22Rv1 (cell line): ENCODE data around the gene GPC5.
"Not testable (repeated sequence)": the region's sequence is repeated elsewhere in the genome, so short reads cannot be mapped to it uniquely, and the experiment has no call there.

Experiments used
- H3K27ac ChIP-seq: fragments of 450-650 bp; 2 replicates; pipeline ENCODE4 v1.5.1; 2017
- ZFX ChIP-seq: fragments of 450-650 bp; IDR thresholded peaks from 2 replicates; pipeline ENCODE4 v1.6.1; 2017; ENCODE audit warnings: antibody characterized with exemption, borderline replicate concordance
- TF ChIP-seq, protein P1 (sequence below): fragments of 450-650 bp; IDR thresholded peaks from 2 replicates; pipeline ENCODE4 v1.5.1; 2017; ENCODE audit warnings: mild to moderate bottlenecking

GPC5 gene

DNA sequence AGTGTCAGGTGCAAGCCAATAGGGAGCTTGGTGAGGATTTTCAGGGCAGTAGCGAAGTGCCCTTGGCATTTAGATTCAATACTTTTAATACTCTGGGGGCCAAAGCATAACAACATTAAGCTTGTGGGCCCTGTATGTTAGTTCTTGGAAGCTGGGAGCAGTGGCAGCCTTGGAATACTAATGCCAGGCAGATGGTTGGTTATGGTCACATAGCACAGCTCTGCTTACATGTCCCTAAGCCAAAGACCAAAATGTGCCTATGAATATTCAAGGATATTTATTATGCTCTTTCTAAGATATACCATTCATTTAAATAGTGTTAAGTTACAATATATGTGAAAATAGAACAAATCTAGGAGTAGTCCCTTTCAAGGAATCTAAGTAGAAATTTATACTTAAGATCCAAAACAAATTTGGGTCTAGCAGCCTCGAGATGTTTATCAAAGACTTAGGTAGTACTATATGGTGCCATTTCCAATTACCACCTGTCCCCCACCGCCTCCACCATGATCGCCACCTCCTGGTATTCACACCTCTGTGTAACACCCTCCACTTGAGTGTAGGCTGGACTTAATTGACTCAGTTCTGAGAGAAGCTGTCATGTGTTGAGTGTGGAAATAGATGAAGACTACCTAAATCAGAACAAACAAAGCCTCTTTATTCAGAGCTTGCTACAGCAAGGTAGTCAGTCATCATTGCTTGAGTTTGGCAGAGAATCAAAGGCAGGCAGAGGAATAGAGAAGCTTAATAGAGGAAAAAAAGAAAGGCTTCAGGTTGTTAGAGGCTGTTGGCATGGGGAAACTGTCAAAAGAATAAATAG lies 261.0 kb downstream of the GPC5 start:
- no peak overlapping the region for H3K27ac ChIP-seq
- TF ChIP-seq, protein P1, sequence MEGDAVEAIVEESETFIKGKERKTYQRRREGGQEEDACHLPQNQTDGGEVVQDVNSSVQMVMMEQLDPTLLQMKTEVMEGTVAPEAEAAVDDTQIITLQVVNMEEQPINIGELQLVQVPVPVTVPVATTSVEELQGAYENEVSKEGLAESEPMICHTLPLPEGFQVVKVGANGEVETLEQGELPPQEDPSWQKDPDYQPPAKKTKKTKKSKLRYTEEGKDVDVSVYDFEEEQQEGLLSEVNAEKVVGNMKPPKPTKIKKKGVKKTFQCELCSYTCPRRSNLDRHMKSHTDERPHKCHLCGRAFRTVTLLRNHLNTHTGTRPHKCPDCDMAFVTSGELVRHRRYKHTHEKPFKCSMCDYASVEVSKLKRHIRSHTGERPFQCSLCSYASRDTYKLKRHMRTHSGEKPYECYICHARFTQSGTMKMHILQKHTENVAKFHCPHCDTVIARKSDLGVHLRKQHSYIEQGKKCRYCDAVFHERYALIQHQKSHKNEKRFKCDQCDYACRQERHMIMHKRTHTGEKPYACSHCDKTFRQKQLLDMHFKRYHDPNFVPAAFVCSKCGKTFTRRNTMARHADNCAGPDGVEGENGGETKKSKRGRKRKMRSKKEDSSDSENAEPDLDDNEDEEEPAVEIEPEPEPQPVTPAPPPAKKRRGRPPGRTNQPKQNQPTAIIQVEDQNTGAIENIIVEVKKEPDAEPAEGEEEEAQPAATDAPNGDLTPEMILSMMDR: no peak
- TF ChIP-seq ZFX: no peak

DNA sequence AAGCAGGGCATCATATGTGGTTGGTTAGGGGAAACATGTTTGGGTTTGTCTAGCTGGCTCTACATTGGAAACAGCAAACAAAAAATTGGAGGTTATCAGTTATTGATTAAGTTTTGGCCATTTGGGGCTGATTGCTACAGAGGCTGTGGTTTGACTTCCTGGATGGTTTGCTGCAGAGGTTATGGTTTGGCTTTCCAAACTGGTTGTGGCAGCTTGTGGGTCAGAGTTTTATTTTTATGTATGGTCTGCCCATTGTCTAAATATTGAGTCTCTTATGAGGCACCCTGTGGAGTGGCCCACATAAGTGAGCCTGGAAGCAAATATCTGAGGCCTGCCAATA lies 261.6 kb downstream of the GPC5 start:
- no peak overlapping the region for H3K27ac ChIP-seq
- TF ChIP-seq ZFX: no peak
- TF ChIP-seq, protein P1: no peak

DNA sequence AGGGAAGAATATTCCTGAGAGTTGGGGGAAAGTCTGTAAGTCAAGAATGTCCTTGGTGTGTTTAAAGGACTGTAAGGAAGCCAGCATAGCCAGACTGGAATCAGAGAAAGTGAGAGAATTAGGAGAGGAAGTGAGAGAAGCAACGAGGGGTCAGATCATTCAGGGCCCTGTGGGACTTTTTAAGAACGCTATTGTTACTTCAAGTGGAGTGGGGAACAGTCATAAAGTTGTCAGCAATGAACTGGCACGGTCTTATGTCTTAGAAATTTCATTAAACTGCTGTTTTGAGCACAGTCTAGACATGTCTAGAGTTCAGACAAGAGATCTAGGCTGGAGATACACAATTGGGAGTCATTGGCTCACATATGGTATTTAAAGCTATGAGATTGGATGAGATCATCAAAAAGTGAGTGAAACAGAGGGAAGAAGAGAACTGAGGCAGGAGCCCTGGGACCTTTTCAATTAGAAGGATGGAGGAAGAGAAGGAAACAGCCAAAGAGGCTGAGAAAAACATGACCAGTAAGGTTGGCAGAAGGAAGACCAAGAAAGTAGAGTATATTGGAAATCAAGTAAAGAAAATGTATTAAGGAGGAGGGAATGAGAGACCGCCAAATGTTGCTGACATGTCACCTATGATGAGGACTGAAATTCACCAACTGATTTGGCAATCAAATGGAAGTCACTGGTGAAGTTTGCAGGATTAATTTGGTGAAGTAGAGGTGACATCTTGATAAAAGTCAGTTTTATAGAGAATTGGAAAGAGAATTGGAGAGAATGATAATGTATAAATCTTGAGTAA lies 263.5 kb downstream of the GPC5 start:
- H3K27ac ChIP-seq: no peak overlapping the region
- TF ChIP-seq ZFX: no peak
- TF ChIP-seq, protein P1: no peak

DNA sequence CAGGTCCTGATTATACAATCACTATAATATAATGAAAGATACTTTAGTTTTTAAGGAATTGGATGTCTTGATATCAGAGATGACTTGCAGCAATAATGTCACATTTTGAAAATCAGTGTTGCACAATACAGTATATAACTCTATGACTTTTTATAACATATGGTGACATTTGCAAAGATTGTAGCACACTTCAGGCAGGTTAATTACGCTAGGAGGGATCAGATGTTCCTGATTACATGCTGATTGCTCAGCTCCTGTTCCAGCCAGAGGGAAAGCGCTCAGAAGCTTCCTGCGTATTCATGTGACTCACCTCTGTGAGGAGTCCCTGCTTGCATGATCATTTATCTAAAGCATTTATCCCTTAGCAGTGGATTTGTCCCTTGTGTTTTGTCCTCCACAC lies 265.6 kb downstream of the GPC5 start:
- no peak overlapping the region for H3K27ac ChIP-seq
- no peak for TF ChIP-seq ZFX
- TF ChIP-seq, protein P1: no peak

DNA sequence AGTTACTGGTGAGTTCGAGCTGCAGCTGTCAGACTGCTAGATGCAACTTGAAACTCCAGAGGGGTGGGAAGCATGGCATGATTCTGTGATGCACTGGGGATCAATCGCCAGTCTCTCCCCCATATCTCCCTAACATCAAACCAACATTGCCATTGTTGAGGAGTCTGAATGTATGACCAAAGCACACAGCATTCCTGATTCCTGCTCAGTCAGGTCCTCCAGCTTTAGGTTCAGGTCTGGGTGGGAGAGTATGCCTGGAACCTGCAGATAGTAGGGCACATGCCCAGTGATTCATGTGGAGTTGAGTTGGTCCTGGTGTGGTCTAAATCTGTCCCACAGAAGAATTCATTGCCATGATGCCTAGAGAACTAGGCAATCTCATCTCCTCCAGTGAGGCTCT lies 269.1 kb downstream of the GPC5 start:
- TF ChIP-seq, protein P1: no peak
- TF ChIP-seq ZFX: no peak
- no peak overlapping the region for H3K27ac ChIP-seq

DNA sequence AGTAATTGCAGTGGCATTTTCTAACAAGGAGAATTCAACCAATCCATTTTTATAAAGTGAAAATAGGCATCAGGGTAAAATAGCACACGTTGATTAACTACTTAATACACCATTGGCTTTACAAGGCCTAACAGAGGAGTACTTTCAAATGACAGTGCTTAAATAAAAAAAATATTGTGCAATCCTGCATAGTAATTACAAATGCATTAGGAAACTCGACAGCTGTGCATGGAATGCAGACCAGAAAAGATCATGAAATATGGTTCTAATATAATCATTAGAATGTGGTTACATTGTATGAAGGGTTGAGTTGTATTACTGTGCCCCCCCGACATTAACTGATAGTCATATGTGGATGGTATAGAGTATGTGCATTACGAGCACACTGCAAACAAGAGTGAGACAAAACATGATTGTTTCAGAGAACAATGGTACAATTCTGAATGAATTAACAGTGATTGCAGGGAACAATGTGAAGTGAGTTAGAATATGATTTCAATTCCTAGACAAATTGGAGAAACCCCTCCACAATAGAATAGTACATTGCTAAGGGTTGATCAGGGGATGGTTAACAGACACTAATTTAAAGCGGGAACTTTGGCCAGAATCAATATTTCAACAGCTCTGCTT lies 270.6 kb downstream of the GPC5 start:
- TF ChIP-seq, protein P1: no peak
- TF ChIP-seq ZFX: no peak
- H3K27ac ChIP-seq: no peak overlapping the region

DNA sequence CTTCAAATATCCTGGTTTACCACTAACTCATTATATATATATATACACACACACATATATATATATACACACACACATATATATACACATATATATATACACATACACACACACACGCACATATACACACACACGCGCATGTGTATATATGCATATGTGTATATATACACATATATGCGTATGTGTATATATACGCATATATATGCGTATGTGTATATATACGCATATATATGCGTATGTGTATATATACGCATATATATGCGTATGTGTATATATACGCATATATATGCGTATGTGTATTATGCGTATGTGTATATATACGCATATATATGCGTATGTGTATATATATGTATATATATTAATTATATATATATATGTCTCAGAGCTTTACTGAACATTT lies 275.9 kb downstream of the GPC5 start:
- not testable (repeated sequence) for H3K27ac ChIP-seq
